ENCODE results near the gene TFE3.

The TFE3 gene, protein sequence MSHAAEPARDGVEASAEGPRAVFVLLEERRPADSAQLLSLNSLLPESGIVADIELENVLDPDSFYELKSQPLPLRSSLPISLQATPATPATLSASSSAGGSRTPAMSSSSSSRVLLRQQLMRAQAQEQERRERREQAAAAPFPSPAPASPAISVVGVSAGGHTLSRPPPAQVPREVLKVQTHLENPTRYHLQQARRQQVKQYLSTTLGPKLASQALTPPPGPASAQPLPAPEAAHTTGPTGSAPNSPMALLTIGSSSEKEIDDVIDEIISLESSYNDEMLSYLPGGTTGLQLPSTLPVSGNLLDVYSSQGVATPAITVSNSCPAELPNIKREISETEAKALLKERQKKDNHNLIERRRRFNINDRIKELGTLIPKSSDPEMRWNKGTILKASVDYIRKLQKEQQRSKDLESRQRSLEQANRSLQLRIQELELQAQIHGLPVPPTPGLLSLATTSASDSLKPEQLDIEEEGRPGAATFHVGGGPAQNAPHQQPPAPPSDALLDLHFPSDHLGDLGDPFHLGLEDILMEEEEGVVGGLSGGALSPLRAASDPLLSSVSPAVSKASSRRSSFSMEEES

DNA sequence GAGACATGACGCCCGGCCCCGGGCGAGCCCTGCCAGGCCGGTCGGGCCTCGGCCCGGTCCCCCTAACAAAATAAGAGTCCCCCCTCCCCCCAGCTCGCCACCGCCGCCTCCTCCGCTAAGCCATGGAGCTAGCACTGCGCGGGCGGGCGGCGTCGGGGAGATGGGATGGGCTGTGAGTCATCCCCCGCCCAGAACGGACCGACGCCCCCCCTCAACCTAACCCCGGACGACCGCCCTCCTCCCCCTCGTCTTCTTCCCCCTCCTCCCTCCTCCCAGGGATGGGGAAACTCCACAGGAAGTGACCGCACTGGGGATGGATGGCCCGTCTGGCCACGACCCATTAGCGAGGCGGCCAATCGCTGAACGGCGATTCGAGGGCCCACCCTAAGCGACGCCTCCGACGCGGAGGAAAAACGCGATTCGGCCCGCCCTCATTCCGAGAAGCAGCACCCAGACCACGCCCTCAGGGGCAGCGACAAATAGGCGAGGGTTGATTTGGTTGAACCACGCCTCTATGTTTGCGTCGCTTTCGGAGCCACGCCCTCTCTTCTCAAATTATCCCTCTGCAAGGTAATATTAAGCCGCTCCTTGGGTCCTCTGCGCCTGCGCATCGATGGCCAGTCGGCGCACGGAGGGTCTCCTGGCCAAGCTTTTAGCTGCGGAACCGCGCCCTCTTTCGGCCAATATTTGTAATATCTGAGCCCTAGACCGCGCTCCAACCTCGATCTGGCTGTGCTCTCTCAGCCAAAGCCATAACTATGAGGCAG is at the start of gene TFE3:
TSS of gene TFE3 (minus strand) at position 138 of the 767 bp plus-strand sequence. CDS start at position 7, 131 bp downstream.
- peak; percentile 82 to 92 for DNase-seq (ENCODE audit: extremely low read depth in 1 of 2, low read depth in 1 of 2)

DNA sequence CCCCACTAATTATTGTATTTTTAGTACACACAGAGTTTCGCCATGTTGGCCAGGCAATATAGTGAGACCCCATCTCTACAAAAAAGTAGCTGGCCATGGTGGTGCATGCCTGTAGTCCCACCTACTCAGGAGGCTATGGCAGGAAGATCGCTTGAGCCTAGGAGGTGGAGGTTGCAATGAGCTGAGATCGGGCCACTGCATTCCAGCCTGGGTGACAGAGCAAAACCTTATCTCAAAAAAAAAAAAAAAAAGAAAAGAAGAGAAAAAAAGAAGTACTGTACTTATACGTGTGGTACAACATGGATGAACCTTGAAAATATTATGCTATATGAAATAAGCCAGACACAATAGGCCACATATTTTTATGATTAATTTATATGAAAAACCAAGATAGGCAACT is 46.4 kb upstream of the TFE3 start:
- no peak for DNase-seq (ENCODE audit: extremely low read depth in 1 of 2, low read depth in 1 of 2)

DNA sequence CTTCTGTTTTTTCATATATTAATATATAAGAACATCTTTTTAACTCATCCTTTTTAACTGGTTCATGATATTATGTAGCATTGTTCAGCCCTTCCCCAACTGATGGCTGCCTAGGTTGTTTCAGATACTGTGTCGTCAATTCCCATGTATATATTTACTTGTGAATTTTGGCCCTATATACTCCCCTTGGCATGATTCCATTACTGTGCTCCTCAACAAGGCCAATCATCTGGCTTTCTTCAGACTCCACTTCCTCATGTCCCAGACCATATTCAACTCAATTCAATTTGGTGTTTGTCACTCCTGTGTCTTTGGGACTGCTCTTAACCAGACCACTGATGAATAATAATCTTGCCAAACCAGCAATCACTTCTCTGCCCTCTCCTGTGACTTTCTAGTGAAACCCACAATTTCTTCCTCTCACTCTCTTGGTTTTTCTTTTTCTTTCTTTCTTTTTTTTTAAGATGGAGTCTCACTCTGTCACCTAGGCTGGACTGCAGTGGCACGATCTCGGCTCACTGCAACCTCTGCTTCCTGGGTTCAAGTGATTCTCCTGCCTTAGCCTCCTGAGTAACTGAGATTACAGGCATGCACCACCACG is 39.2 kb upstream of the TFE3 start:
- DNase-seq (ENCODE audit: extremely low read depth in 1 of 2, low read depth in 1 of 2) = no peak

DNA sequence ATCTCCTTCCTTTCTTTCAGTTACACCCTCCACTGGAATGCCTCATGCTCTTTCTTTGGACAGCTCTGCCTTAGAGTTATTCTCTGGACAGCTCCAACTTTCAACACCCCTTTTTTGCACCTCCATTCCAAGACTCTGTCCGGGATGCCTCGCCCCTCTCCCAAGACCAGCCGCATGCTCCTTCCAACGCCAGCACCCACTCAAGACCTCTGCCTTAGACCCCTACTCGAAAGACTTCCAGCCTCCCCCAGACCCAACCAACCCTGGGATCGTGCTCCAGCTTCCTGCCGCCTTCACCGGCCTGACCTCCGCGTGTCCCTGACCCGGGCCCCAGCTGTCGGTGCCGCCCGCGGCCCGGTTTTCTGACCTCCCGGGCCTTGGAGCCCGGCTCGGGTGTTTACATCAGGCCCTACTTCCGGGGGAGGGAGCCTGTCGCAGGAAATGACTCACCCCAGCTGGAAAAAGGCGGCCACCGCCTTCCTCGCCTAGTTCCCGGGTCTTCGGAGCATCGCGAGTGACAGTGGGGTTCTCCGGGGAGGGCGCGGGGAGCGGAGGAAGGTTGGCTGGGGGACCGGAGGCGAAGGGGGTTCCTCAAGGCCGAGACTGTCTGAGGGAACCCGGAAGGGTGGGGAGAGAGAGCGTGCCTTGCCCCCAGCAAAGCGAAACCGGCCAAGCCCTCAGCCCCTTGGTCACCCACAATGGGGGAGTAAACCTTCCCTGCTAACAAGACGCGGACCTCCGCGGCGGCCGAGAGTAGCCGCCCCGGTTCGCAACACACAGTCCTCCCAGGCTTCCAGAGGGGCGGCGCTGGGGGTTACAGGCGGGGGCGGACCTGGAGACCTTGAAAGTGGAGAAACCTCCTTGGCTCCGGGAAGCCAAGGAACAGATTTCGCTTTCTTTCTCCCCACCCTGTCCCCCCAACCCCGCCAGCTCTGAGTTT is 36.6 kb upstream of the TFE3 start, which contains the start of gene WDR45:
TSS of gene WDR45 (minus strand) at position 399 of the 940 bp plus-strand sequence. CDS start 1,792 bp downstream, outside the sequence.
- peak in 1 of 2 donors; percentile 57 for DNase-seq (ENCODE audit: extremely low read depth in 1 of 2, low read depth in 1 of 2)

DNA sequence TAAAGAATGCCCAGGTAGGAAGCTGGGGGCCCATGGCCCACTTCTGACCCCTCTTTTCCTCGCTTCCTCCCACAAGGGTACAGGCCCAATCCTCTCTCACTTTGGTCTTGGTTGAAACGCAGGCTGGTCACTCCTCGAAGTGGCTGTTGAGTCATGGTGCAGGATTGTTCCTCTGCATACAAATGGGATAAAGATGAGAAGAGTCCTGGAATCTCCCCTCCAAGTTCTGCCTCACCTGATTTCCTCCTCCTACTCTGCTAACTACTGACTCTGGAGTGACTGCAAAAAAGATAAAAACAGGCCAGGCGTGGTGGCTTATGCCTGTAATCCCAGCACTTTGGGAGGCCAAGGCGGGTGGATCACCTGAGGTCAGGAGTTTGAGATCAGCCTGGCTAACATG is 34.8 kb upstream of the TFE3 start:
- no peak for DNase-seq (ENCODE audit: extremely low read depth in 1 of 2, low read depth in 1 of 2)

DNA sequence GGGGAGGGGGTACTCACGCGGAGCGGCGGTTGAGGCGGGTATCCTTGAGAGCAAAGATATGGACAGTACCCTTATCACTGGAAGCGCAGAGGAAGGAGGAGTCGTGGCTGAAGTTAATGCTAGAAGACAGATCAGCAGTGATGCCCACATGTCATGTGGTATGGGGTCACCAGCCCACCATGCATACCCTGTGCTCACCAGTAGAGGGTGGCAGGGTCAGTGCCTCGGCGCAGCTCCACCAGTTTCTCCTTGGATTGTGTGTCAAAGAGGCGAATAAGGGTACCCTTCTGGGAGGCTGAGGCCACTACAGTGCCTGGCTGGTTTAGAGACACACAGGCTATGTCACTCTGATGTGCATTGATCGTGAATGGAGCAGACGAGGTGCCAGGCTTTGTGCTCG is 32.2 kb upstream of the TFE3 start:
- no peak for DNase-seq (ENCODE audit: extremely low read depth in 1 of 2, low read depth in 1 of 2)

DNA sequence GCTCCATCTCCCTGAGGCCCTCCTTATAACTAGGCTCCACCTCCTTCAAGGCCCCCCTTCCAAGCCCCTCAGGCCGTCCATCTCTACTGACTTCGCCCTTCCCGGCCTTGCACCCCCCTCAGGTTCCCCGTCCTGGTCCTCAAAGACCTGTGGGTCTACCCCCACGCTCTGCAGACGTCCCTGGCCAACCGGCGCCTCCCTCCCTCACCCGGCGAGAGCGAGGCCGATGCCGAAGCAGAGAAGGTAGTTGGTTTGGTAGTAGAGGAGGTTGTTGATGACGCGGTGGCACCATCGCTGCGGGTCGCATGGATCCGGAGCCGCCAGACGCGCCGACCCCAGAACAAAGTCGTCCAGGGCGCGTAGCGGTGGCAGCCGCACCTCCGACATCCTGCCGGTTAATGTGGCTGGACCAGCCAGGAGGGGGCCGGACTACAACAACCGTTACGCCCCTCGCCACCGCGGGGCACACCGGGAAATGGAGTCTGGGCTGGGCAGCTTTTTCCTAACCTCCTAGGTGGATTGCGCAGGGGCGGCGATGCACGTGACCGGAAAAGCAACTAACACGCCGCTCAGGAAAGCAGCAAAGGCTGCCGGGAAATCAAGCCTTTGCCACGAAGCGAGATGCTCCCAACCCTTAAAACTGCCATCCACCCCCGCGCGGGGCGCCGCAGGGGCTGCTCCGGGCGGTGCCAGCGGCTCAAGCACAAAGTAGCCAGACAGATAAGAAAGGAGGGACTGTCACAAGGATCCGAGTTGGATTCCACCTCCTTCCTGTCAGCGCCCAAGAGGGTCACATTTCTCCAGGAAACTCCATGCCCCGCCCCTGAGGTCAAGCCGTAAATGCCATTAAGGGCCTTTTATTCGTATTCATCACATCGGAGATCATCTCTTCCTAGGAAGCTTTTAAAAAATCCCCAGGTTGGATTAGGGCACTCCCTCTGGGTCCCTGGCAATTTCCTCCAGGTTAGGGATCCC is 30.7 kb upstream of the TFE3 start, which contains the start of gene PRAF2:
TSS of gene PRAF2 (minus strand) at position 402 of the 975 bp plus-strand sequence. CDS start at position 387, 15 bp downstream.
- DNase-seq (ENCODE audit: extremely low read depth in 1 of 2, low read depth in 1 of 2) = peak; percentile 69 to 78

DNA sequence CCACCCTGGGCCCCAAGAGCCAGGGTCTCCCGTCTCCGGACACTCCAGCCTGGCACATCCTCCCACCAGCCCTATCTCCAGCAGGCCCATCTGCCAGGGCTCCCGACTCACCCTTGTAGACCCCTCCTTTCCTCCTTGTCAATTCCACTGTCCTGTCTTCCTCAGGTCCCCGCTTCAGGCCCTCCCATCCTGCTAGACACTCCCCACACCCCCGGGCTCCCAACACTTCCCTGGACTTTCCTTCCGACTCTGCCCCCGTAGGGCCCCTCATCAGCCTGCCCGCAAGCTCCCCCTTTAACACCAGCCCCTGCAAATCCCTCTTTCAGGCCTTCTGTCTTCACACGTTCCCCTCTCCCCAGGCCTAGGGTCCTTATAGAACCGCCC is 29.5 kb upstream of the TFE3 start:
- DNase-seq (ENCODE audit: extremely low read depth in 1 of 2, low read depth in 1 of 2) = no peak

DNA sequence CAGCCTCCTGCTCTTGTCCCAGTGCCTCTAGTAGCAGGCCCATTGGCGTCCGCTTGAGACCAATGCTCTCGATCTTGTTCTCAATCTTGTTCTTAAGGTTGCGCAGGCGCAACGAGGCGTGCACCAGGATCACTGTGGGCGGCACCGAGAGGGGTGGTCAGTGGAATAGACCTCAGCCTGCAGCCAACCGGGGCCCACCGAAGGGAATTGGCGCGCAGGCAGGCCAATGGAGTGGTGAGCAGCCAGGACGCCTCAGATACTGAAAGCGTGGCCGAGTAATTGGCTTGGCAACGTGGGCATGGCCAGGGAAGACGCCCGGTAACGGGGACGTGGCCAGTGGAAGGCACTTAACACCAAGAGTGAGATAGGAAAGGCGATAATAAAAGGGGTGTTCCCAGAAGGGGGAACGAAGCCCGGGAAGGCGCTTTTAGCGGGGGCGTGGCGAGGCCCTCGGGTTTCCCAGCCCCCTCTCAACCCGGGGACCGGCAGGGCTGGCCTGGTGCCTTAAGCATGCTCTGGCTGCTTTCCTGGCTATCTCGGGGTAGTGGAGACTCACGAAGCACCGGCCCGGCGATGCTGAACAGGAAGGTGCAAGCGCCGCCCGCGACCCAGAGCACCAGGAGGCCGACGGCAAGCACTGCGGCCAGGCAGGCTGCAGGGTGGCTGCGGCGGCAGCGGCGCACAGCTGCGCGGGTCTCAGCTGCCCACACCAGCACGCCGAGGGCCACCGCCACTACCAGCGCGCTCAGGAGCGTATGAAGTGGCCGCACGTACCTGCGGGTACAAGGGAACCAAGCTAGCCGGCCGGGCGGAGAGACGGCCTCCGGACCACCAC is 28.9 kb upstream of the TFE3 start:
- no peak for DNase-seq (ENCODE audit: extremely low read depth in 1 of 2, low read depth in 1 of 2)

DNA sequence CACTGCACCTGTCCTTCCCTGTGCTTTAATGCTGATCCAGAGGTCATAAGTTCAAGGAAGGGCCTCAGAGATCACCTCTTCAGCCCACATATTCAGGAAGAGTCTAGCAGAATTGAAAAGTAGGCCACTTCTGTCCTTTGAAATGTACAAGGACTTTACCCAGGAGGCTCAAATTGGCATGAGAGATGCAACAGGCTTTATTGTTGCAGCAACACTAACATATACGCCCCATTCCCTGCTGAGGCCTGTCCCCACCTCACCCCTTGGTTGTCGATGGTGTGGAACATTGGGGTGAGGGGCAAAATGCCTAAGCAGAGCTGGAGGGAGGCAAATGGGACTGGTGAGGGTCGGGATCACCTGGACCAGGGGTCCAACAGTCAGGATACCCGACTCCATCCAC is 27.8 kb upstream of the TFE3 start:
- no peak for DNase-seq (ENCODE audit: extremely low read depth in 1 of 2, low read depth in 1 of 2)

DNA sequence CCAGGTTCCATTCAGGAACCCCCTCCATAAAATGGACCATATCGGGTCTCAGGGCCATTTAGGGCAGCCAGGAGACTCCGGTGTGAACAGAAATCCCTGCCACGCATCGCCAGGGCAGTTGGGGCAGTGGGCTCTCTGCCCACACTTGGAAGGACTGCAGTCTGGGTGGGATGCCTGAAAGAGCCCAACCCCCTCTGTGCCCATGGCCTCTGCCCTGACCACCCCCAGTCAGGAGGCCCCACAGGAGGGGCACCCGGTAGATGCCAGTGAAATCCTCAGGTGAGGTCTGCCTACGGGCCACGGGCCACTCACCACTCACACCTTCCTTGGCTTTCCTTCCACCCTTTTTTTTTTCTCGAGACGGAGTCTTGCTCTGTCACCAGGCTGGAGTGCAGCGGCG is 25.9 kb upstream of the TFE3 start:
- DNase-seq (ENCODE audit: extremely low read depth in 1 of 2, low read depth in 1 of 2) = no peak

DNA sequence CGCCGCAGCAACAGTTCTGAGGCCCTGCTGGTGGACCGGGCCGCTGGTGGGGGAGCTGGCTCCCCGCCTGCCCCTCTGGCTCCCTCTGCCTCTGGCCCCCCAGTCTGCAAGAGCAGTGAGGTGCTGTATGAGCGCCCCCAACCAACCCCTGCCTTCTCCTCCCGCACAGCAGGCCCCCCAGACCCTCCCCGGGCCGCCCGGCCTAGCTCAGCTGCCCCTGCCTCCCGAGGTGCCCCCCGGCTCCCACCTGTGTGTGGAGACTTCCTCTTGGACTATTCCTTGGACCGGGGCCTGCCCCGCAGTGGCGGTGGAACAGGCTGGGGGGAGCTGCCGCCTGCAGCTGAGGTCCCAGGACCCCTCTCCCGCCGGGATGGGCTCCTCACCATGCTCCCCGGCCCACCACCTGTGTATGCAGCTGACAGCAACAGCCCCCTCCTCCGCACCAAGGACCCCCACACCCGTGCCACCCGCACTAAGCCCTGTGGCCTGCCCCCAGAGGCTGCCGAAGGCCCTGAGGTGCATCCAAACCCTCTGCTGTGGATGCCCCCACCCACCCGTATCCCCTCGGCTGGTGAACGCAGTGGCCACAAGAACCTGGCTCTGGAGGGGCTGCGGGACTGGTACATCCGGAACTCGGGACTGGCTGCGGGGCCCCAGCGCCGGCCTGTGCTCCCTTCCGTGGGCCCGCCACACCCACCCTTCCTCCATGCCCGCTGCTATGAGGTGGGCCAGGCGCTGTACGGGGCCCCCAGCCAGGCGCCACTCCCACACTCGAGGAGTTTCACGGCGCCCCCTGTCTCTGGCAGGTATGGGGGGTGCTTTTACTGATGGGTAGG is 24.3 kb upstream of the TFE3 start:
- no peak for DNase-seq (ENCODE audit: extremely low read depth in 1 of 2, low read depth in 1 of 2)

DNA sequence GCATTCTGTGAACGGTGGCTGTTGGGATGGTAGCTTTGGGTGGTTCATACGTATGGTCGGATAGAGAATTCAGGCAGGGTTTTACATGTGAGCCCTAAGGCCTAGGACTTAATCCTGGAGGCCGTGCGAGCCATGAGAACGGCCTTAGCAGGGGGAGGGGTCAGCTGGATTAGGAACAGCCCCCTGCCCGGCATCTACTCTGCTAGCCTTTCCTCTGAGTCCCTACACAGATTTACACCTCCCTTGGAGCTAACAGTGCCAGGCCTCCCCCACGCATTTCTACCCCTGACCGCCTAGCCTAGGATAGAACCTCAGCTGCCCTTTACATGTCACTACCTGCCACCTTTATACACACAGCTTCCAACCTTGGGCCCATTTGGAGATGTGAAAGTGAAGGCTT is 23.5 kb upstream of the TFE3 start:
- DNase-seq (ENCODE audit: extremely low read depth in 1 of 2, low read depth in 1 of 2) = no peak

DNA sequence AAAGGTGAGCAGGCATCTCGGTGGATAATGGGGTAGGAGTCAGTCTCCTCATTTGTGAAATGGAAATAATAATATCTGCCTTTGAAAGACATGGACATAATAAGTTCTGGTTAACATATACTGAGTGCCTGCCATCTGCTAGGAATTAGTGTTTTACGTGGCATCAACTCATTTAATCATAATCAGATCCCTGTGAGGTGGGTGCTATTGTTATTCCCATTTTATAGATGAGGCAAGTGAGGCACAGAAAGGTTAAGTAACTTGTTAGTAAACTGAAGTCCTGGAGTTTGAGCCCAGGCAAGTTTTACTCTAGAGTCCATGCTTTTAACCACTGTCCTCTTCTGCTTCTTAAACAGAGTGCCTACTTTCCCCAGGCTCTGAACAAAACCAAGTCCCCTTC is 23.1 kb upstream of the TFE3 start:
- no peak for DNase-seq (ENCODE audit: extremely low read depth in 1 of 2, low read depth in 1 of 2)

DNA sequence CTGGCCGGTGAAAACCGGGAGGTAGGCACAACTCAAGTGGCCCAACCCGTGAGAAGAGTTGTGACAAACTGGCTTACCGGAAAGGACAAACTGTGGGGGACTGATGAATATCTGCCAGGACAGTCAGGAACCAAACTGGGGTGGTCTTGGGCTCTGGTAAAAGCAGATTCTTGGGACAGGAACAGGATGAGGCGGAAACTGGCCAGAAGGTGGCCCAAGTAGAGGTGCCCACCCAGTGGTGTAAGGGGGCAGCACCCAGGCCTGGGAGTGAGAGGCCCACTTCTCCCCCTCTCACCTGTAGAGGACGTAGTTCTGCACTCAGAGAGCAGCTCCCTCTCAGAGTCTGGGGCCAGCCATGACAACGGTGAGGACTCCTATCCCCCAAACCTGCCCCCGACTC is 21.6 kb upstream of the TFE3 start:
- no peak for DNase-seq (ENCODE audit: extremely low read depth in 1 of 2, low read depth in 1 of 2)

DNA sequence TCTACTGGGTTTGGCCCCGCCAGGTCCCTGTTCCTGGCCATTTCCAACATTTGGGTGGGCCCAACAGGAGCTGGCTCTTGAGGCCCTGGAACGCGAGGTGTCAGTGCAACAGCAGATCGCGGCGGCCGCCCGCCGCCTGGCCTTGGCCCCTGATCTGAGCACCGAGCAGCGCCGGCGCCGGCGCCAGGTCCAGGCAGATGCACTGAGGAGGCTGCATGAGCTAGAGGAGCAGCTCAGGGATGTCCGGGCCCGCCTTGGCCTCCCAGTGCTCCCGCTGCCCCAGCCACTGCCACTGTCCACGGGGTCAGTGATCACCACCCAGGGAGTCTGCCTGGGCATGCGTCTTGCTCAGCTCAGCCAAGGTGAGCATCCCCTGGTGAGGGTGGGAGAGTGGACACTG is 21.1 kb upstream of the TFE3 start:
- no peak for DNase-seq (ENCODE audit: extremely low read depth in 1 of 2, low read depth in 1 of 2)

DNA sequence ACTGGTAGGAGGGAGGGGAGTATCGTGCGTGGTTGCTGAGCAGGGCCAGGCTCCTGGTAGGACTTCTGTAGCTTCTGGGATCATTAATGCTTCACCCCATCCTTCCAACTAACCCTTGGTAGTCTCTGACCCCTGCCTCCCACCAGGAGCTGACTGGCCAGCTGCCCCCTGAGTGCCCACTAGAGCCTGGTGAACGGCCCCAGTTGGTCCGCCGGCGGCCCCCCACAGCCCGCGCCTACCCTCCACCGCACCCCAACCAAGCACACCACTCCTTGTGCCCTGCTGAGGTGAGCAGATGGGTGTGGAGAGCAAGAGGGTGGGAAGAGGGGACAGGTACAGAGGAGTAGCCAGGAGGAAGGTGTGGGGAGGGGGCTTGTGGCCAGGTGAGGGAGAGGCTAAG is 20.6 kb upstream of the TFE3 start:
- DNase-seq (ENCODE audit: extremely low read depth in 1 of 2, low read depth in 1 of 2) = no peak

Data from activated CD8-positive, alpha-beta memory T cell treated with anti-CD3 and anti-CD28 coated beads for 1 hour (primary cell).